Stimulated activated CD8-positive, alpha-beta memory T cell treated with anti-CD3 and anti-CD28 coated beads, Interleukin-7, amount 100 ng/mL, for 24 hours (primary cell): Measurements from ENCODE around the gene SRP68.
"Not testable (repeated sequence)": the region's sequence is repeated elsewhere in the genome, so short reads cannot be mapped to it uniquely, and the experiment has no call there.

Experiments used
- DNase-seq: peaks from one replicate; pipeline ENCODE4 v3.0.0-alpha.2; 2020; ENCODE audit warnings: low read depth

The SRP68 gene

DNA sequence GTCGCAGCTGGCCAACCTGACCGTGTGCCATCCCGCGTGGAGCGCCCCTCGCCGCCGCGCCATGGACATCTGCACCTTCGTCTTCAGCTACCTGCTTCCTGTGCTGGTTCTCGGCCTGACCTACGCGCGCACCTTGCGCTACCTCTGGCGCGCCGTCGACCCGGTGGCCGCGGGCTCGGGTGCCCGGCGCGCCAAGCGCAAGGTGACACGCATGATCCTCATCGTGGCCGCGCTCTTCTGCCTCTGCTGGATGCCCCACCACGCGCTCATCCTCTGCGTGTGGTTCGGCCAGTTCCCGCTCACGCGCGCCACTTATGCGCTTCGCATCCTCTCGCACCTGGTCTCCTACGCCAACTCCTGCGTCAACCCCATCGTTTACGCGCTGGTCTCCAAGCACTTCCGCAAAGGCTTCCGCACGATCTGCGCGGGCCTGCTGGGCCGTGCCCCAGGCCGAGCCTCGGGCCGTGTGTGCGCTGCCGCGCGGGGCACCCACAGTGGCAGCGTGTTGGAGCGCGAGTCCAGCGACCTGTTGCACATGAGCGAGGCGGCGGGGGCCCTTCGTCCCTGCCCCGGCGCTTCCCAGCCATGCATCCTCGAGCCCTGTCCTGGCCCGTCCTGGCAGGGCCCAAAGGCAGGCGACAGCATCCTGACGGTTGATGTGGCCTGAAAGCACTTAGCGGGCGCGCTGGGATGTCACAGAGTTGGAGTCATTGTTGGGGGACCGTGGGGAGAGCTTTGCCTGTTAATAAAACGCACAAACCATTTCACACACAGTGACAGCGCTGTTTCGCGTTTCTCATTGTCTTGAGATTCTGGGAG, 4.7 kb upstream of the SRP68 start:
- DNase-seq = no peak

DNA sequence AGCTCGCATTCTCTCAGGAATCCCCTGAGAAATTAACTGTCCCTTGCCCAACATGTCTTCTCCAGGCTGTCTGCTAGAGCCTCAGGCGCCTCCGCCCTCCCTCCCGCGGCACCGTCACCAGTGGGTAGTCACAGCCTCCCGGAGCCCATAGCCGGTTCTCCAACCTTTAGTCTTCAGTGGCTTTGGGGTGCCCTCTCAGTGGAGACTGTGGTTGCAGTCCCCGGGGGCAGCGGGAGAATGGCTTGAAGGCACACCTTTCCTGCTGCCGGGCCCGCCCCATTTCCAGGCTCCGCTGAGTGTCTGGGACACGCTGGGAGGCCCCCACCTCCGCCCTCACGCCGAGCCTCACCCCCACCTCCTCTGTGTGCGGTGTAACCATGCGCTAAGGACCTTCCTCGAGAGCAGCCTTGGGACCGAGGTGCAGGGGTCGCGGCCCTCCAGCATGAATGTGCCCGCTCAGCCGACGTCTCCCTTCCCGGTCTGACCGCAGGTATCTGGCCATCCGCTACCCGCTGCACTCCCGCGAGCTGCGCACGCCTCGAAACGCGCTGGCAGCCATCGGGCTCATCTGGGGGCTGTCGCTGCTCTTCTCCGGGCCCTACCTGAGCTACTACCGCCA, 3.9 kb upstream of the SRP68 start:
- DNase-seq = no peak

DNA sequence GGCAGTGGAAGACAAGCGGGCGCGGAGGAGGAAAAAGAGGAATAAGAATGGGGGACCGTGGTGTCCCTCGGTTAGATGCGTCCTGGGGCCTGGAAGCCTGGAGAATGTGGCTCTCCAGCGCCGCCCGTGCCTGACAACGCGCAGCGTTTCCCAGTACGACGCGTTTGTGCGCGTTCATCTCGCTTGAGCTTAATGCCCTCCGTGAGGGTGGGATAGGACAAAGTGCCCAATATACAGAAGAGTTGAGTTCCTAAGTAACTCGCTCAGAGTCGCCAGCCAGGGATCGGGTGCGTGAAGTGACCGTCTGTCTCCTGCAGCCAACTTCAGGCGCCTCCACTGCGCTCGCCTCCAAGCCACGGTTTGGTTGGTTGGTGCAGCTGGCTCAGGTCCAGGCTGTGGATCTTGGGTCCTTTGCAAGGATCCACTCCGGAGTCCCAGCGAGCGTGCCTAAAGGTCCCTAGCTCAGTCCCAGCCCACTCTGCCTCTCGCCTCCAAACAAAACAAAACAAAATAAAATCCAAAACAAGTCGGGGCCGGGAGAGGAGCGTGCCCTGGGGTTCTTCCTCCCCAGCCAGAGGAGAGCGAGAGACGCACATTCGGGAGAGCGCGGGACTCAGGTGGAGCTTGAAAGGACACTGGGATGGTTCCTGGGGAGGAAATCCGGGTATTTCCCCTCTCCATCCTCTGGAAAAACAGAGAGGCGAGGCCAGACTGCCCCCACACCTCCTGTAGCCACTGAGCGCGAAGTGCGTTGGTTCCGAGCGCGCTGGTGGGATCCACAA, 3.2 kb upstream of the SRP68 start:
- DNase-seq = no peak

DNA sequence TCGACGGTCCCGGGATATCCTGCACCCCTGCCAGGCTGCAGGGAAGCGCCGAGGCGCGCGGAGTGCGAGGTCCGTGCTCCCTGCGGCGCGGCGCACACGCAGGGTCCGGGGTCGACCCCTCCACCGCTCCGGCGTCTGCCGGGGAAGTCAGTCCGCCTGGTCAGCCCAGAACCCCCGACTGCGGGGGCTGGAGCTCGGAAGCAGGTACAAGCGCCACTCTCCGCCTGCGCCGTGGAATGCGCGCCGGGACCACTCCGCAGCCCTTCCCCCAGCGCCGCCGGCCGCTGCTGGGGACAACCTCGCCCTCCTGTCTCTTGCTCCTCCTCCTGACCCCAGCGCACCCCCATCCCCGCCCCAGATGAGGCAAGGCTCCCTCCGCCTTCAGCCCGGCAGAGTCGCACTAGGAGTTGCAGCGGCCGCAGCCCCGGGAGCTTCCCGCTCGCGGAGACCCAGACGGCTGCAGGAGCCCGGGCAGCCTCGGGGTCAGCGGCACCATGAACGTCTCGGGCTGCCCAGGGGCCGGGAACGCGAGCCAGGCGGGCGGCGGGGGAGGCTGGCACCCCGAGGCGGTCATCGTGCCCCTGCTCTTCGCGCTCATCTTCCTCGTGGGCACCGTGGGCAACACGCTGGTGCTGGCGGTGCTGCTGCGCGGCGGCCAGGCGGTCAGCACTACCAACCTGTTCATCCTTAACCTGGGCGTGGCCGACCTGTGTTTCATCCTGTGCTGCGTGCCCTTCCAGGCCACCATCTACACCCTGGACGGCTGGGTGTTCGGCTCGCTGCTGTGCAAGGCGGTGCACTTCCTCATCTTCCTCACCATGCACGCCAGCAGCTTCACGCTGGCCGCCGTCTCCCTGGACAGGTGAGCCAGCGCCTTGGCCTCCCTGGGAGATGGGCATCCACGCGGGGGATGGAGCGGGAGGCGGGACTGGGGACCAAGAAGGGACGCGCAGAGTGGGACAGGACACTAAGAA, 2.4 kb upstream of the SRP68 start, which contains the start of gene GALR2:
GALR2 (plus strand) TSS at position 392 of the 974 bp plus-strand sequence; CDS start at position 495, 103 bp downstream.
- DNase-seq = no peak

DNA sequence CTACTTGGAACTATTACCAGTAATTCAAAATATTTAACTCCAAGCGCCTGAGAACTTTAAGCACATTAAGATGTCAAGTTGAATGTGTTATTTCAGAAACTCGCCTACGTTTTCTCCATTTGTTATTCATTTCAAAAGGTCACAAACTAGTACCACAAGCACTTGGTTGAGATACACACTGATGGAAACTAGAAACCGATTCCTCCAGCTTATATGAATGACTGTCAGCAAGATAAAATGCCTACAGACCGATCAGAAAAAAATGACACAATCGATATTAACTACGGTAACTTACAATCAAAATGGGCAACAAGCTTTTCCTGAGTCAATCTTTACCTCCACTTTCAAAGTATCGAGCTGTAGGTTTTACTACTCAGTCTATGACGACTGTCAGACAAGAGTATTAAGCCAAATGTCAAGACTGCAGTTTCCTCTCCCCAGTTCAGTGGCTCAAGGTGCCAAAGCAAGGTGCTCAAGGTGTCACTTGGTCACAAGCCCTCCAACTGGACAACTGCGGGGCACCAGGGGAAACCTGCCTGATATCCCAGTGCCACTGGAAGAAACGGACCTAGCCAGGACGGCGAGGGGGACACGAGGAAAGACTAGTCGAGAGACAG, 678 bp downstream of the SRP68 start:
- DNase-seq = no peak

DNA sequence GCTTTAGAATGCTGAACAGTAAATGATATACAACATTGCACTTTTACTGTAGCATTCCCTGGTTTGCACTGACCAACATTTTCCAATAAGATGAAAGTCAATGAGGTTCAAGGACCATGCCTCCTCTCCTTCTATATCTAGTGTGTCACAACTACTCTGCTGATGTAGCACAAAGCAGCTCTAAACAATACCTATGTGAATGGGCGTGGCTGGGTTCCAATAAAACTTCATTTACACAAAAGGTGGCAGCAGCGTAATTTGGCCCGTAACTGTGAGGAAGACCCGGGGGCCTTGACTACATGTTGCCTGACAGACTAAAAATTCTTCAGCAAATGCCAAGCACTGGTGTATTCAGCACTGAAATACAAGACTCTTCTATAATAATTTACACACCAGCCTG, 6.5 kb downstream of the SRP68 start:
- DNase-seq = no peak

DNA sequence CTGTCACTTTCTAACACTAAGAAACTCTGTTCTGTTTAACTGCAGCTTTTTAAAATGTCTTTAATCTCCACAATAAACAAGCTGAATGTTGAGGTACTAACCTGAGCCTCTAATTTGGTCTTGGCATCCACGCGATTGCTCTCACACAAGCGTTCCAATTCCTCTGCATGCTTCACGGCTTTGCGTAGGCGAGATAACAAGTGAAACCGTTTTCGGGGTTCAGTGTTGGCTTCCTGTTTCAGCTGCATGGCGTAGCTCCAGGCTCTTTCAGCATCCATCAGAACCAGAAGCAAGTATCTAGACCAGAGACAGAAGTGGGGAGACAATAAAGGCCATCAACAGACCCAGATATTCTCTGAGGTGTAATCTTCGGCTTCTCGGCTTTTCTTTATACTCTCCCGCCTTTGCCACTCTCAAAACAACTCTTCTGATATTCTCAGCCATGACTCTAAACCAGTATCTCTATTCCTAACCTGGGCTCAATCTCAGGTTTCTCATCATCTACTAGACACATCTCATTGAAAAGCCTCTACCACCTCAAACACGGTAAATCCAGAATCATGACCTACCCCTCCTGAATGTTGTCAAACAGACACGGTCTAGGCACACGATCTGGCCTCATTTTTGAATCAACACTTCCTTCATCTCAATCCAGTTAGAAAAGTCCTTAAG, 8.3 kb downstream of the SRP68 start:
- DNase-seq = no peak

DNA sequence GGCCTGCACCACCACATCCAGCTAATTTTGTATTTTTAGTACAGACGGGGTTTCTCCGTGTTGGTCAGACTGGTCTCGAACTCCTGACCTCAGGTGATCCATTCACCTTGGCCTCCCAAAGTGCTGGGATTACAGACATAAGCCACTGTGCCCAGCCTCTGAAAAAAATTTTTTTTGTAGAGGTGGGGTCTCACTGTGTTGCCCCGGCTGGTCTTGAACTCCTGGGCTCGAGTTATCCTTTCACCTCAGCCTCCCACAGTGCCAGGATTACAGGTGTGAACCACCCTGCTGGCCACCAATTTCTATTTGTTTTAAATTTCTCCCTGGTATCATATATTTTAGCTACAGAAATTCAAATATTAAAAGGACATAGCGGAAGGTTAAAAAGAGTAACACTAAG, 14.1 kb downstream of the SRP68 start:
- DNase-seq = not testable (repeated sequence)

DNA sequence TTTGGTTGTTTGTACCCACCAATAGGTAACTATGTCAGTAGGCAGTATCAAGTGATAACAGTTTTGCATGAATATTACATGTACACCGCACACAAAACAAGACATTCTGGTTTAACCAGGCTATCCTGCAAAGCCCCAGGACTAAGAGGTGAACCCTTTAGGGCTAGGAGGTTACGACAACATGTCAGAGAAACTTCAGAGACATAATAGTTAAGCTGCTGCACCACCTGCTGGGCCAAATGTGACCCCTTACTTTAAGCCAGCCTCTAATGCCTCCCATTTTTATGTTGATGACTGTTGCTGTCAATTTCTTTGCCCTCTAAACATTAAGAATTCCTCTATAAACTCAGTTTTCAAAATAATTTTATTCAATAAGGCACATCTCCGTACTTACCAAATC, 15.4 kb downstream of the SRP68 start:
- no peak for DNase-seq

DNA sequence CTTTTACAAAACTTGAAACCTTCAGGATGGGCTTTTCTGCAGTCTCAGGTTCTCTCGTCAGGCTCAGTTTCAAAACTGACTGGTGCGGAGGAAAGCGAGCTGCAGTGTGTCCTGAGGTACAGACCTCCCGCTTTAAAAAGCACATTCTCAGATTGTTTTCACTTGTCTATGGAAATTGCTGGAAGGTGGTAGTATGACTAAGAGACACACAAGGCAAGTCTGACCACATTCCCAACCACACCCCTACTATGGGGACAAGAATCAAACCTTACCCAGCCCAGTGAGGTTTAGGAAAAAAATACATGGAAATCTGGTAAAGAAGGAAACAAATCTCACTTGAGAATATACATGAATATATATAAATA, 18.2 kb downstream of the SRP68 start:
- no peak for DNase-seq

DNA sequence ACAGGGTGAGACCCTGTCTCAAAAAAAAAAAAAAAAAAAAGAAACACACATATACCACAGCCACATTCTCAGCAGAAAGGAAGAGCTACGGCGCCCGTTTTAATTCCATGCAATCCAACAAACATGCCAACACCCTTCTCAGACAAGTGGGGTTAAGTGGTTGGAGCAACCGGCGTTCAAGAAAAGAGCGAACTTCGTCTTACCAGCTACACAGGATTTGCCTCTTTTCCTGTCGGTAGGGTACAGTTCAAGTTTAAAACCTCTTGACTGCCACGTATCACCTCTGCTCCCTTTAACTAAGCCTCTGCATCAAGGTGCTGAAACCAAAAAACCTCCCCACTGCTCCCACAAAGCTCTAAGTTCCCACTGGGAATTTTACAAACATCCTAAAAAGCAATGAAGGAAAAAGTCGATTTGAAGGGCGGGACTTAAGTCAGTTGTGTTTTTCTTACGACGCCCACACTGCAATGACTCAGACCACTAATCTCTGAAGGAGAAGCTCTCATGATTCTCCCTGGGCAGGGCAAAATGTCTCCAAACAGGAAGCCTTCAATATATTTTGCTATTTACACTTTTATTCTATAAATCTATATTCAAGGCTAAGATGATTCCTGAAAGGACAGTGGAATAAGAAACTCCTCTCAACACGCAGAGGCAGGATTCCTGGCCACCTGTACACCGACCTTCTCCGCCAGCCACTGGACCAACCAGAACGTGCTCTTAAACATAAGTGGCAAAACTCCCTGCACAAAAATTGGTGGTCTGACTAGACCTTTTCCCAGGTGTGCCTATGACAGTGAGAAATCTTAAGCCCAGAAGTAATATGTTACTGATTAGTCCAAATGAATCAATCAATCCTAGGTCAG, 18.8 kb downstream of the SRP68 start:
- no peak for DNase-seq

DNA sequence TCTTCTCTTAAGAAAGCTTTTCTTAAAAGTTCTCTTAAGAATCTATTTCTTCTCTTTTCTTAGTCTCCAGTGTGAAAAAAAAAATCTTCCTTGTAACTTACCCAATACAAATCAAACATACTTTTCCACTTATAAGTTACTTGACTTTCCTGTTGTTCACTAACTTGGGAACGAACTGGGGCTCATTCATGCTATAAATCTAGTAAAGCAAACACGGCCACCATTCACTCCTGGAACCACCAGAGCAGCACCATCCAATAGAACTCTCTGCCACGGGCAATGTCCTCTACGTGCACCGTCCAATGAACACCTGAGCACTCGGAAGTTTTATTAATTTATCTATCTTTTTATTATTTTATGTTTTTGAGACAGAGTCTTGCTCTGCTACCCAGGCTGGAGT, 20.8 kb downstream of the SRP68 start:
- no peak for DNase-seq

DNA sequence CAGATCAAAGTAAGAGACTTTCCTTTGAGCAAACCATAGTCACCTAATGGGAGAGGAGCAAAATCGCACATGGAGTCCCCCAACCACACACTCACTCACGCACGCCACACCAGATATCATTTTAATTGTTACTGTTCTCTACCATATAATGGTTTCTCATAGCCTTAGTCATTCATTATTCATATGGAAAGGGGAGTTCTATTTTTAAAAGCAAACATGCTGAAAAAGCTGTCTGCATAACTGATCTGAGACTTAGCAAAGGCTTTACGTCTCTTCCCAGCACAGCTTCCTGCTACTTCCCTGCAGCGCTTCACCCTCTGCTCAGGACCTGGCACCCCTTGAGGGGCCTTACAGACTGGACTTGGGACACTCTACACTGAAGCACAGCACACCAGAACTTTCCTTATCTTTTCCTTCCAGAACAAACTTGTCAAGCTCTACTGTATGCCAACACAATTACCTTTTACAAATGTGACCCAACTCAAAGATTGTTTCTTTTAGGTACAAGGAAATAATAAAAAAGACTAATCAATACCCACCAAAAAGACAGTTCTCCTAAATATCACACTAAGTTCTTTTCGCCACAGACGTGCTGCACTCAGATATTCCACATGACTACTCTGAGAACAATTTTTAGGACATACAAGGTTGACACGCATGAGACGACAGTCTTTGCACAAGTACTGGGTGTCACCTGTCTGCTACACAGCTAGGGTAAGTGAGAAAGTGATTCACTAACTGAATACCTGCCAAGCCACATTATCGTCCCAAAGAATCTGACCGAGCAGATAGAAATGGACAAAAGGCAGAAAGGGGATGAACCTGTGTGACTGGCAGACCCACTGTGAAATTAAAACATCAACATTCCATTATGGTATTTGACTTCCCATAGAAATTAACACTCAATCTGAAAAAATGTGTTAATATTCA, 21.5 kb downstream of the SRP68 start:
- DNase-seq = no peak

DNA sequence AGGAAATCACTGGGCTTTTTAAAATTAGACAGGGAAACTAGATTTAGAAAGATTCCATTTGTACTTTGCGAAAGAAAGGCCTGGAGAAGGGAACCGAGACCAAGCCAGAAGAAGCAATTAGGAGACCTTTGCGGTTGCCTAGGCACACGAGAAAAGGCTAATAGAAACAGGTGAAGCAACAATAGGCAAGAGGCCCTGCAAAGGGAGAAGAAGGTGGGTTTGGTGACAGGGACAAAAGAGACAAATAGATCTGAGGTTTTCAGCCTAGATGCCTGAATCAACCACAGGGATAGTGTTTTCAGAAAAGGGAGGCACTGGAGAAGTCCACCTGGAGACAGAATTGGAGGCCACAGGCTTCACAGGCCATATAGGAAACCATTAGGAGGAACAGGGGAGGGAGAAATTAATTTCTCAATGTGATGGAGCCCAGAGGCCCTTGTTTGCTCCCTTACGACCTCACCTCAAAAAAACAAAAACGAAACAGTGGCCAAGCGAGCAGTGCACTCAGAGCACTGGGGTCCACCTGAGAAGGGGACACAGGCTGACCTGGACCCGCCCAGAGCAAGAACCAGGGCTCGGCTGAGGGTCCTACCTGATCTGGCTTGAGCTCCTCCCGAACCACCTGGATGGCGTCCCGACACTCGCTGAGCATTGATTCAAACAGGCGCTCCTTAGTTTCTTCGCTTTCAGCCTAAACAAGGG, 22.3 kb downstream of the SRP68 start:
- DNase-seq = no peak

DNA sequence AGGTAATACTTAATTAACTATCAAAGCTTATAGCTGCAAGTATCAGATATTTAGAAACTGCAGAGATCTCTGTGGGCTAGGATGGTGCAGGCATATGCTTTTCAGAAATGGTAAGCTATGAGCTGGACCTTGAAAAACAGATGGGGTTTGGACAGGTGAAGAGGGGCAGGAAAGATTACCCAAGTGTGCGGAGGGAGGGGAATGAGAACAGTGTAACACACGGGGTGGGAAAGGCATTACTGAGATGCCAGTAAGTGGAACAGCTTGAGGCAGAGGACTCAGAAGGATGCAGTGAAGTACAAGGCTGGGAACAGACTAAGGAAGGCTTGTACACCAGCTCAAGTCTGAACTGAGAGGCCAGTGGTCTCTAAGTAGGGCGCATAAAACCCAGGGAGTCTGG, 23.1 kb downstream of the SRP68 start:
- DNase-seq = no peak

DNA sequence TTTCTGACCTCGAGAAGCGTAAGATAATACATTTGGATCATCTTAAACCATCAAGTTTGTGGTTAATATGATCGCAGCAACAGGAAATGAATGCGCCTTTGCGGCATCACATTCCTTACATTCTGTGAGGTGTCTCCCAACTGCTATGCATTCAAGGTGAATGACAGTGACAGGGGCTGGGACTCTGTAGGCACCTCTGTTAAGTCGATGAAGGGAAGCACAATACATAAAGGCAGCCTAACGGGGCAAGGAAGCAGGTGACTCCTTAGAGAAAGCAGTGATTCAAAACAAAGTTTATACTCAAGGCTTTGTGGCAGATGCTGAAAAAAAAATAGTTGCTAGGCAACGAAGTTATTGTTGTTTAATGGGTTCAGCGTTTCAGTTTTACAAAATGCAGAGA, 23.6 kb downstream of the SRP68 start:
- DNase-seq = no peak

DNA sequence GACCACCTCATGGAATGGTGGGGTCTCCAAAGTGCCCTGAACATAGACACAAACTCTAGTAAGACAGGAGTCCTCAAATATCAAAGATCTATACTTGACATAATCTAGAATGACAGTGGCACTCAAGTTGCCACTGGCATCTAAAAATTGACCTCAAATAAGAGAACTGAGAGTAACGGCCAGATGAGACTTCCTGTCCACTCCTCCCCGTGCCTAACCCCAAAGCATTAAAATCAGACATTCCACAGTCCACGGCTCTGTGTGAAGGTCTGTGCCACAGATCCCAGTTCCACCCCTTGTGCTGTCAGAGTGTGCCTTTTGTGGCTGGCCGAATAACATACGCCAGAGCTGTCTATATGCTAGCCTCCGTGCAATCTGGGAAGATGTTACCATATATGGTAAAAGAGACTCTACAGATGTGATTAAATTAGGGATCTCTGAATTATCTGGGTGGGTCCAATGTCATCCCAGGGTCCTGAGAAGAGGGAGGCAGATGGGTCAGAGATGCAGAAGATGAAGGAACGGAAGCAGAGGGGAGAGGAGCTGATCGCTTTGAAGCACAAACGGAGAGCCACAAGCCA, 24.2 kb downstream of the SRP68 start:
- DNase-seq = no peak

DNA sequence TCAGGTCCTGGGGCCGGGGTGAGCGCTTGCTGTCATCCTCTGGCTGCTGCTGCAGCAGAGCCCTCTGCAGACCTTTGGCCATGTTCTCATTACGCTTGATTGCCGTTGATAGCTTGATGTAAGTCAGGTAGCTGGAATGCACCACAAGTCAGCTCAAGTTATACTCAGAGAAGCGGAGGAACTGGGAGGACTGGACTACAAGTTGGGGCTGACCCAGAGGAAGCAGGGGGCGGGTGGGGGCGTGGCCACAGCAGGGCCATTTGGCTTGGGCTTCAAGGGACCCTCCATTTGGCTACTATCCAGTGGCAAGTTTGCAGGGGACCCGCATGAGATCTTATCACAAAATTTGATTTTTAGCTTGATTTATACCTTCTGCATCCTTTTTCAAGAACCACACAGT, 26.3 kb downstream of the SRP68 start:
- DNase-seq = no peak
